HG02938 (cell line): ENCODE results near the gene UGT1A3.

Experiments
- ATAC-seq: cut with Tn5 transposase; IDR thresholded peaks from one replicate; pipeline ENCODE4 v1.9.1; 2021; ENCODE audit warnings: mild to moderate bottlenecking, moderate library complexity; ENCODE audit not compliant: unreplicated experiment

Gene UGT1A3

DNA sequence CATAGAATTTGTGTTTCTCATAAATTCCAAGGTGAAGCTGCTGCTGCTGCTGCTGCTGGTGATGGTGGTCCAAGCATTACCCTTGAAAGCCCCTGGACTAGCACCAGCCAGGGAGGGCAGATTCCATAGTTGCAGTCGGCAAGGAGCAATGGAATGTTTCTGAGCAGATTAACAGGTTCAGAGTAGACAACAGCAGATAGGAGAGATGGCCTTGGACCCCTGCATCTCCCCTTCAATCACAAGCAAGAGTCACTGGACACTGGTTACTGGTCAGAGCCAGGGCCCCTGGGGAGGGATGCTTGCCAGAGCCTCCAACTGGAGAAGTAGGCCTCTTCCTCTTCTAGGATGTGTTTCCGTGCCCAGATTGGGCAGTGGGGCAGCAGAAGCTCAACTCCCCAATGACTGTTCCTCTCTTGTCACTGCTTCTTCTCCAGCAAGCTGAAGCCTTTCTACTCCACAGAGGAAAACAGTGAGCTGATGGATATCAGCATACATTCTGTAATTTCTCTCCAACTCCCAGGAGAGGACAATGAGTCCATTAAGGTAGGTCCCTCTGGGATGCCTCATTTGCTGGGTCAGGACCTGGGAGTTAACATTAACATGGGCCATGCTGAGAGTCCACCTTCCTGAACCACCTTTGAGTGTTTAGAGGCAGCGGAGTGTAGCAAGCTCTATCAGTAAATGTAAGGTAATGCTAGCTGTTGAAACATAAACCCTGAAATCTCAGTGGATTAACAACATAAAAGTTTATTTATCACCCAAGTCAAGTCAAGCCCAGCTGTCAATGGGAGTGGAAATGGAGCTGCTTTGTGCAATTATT lies 84.6 kb downstream of the UGT1A3 start:
- ATAC-seq, result no peak

DNA sequence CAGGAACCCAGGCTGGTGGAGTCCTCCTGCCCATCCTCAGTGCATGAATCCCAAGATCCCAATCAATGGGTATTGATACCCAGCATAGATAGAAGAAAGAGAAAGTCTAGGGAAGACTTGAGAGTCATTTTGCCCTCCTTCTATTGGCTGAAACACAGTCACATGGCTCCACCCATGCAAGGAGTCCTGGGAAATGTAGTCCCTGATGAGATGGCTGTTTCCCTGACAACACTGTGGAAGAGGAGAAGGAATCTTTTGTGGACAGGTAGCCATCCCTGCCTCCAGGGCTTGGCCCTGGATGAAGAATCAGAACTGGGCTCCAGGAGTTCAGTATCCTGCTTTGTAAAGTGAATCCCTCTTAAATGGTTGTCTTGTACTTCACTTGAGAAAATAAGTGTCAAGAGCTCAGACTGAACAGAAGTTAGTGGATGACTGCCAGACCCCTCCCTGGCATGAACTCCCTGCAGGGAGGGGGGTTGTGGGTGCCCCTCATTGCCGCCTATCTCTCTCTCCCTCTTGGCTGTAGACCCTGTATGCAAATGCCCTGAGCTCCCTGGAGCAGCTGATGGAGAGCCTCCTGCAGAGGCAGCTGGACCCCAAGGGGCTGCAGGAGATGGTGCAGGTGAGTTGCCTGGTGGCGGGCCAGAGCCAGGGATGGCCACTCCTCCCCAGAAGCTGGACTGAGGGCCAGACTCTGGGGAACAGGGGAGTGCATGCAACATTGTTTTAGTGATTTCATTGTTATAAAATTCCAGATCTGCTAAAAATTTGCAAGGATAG lies 85.4 kb downstream of the UGT1A3 start:
- ATAC-seq, result no peak

DNA sequence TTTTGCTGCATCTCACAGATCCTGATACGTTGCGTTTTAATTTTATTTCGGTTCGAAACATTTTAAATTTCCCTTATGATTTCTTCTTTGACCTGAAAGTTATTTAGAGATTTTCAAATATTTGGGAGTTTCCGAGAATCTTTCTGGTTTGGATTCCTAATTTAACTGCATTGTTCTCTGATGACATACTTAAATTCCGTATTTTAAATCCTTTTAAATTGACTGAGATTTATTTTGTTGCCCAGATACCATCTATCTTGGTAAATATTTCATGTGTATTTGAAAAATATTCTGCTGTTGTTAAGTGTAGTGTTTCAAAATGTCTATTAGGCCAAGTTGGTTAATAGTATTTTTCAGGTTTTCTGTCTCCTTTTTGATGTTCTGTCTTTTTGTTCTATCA lies 87.0 kb downstream of the UGT1A3 start:
- ATAC-seq, result no peak

DNA sequence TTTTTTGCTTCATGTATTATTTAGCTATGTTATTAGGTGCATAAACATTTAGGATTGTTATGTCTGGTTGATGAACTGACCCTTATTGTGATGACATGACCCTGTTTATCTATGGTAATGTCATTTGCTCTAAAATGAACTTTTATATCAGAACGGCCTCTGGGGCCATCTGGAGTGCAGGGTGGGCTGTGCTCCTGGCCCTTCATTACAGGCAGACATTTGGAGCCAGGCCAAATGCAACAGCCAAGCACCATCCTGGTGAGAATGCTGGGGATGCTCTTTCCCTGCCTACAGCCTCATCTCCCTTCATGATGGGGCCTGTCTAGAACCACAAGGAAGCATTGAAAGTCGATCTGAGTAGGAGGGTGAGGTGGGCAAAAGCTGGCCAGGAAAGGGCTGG lies 87.5 kb downstream of the UGT1A3 start:
- ATAC-seq, result no peak

DNA sequence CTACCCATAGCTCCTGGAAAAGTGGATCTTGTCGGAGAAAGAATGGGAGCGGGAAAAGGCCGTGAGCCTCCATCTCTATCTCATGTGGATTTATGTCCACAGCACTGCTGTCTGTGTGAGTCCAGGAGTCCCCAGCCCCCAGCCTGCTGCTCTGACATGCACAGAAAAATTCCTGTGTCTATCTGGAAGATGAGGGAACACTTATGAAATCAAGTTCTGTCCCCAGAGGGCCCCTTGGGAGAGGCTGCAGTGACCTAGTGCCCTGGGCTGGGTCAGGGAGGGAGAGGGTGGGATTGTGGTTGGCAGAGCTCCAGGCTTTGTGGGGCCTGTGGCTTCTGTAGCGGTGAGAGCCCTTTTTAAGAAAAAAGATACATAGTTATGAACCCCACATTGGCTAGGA lies 87.9 kb downstream of the UGT1A3 start:
- no peak for ATAC-seq

DNA sequence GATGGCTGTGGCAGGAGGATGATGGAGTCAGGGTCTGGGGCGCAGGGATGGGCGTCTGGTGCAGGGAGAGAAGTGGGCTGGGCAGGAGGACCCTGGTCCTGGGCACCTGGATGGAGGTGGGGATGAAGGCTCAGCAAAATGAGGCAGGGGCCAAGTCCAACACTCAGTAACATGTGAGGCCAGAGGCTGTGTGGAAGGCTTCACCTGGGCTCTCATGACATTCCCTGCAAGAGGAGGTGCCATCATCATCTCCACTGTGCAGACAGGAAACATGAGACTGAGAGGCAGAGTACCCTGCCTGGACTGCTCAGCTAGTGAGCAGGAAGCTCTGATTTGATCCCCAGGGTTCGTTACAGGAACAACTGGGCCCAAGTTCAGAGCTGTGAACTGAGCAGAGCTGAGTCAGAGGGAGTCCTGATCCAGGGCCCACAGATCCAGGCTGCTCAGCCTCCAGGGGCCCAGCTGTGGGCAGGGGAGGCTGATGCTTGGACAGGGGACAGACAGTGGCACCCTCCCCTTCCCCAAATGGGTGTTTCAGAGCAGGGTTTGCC lies 88.6 kb downstream of the UGT1A3 start:
- no peak for ATAC-seq

DNA sequence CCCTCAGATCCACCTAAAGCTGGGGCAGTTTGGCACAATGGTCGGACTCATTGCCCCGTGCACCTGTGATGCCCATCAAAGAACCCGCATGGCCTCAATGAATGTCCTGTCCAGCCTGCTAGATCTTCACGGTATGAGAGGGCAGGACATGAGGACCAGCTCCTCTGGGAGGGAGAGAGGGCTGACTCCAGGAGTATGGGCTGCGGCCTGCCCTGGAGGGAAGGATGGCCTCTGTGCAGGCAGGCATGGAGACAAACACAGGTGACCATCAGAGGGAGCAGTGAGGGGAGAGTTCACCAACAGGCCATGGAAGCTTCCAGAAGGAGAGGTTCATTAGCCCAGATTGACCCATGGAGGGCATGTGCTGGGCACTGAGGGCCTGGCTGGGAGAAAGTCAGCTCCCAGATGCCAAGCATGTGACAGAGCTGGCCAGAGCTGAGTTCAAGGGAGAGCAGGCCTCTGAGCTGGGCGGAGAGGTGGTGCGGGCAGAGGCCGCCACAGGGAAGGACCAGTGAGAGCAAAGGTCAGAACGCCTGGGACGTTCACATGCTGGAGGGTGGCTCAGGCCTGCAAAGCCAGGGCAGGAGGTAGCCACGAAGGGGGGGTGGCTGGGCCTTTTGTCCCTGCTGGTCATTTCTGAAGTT lies 89.3 kb downstream of the UGT1A3 start:
- no peak for ATAC-seq

DNA sequence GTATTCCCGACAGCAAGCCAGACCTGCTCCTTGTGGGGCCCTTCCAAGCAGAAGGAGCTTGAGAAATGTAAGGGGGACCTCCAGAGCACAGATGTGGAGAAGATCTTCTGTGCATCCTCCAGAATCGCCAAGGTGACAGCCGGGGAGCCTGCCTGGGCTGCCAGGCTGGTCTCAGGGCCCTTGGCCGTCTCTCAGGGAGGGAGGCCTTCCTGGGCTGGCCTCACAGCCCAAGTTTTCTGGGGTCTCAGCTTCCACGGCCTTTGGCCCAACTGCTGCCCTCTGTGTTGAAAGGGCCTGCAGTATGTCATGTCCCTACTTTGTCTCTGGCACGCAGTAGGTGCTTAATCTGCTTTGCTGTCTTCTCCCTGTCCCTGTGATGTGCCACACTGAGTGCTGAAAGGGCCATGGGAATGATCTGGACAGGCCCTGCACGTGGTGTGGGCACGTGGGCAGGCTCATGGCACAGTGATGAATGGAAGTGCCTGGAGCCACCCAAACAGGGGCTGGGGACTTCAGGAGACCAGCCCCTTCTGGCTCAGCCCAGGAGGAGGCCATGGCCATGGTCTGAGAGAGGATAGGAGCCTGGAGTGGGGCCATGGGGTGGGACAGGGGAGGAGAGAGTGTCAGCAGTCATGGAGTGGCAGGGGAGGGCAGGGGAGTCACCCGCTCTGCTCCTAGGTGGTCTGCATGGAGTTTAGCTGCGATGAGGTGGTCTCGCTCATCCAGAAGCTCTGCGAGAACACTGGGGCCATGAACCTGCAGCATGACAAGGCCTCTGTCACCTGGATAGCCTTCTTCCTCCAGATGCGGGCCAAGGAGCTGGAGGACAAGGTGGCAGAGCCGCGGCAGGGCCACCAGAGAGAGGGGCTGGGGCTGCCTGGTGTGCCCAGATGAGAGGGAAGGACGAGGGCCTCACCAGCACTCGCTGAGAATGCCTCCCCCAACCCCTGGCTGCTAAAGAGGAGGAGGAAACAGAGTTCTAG lies 90.1 kb downstream of the UGT1A3 start:
- no peak for ATAC-seq

DNA sequence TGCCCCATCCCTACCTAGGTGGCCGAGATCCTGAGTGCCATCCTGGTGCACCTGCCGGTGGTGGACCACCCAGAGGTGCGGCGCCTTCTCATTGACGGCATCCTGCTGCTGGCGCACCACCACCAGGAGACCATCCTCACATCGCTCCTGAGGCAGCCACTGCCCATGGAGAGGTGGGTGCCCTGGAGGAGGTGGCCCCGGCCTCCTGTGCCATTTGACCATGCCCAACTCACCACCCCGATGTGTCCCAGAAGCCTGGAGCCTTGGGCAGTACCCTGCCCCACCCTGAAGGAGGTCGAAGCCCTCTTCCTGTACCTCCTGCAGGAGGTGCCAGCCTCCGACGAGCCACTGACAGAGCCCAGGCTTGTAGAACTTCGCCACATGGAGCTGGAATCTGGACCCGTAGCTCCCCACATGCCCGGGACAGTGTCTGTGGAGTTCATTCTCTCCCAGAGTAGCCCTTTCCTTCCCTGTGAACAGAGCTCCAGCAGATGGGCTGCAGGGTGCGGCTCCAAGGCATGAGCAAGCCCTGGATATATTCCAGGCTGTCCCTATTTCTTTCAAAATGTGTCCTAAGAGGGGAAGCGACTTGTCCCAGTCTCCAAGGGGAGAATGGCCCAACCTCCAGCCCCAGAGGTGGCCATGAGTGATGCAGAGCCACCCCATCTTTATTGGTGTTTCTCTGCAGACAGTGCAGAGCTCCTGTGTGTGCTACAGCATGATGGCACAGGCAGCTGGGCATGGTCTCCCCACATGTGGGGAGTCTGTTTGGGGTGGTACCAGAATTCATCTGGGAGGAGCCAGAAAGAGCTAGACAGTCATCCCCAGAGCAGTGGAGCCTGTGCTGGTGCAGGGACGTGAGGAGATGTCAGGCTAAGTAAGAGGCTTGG lies 91.3 kb downstream of the UGT1A3 start:
- ATAC-seq, result no peak

DNA sequence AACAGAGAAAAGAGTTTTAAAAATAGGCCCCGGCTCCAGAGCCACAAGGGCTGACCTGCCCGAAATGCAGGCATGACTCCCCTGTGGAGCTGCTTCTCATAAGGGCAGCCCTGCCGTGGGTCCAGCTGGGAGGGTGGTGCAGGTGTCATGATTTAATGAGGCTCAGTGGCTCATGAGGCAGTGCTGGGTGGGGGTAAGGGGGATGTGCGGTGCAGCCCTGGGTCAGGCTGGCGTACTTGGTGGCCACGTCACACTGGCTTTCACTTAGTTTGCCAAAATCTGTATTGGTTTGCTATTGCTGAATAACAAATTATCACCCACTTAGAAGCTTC lies 91.9 kb downstream of the UGT1A3 start:
- ATAC-seq, result no peak

DNA sequence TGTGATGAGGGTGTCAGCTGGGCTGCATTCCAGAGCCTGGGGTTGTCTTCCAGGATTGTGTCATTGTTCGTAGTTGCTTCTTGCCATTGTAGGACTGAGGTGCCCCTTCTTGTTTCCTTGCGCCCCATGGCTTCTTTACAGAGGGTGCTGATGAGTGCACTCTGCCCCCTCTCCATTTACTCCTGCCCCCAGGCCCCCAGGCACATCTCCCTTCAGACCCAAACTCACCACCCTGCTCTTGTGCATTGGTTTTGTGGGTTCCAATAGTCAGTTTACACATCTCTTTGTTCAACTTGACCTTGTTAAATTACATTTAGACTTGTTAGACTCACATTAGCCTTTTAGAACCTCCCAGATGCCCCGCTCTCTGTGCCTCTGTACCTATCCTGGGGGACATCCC lies 92.4 kb downstream of the UGT1A3 start:
- ATAC-seq, result no peak

DNA sequence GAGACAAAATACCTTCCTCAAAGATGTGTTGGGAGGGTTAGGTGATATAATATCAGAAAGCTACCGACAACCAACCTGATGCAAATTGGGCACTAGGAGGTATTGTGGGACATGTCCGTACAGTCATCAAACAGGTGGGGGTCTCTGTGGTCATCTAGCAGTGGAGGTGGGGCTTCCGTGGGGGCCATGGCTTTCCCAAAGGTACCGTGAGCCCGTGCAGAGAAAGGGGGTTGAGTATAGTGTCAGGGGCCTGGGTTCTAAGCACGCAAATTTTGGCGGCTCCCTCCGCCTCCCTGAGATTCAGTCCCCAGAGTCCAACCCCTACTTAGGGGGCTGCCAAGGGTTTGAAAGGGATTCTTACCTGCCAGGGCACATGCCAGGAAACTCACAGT lies 92.9 kb downstream of the UGT1A3 start:
- ATAC-seq, result no peak

DNA sequence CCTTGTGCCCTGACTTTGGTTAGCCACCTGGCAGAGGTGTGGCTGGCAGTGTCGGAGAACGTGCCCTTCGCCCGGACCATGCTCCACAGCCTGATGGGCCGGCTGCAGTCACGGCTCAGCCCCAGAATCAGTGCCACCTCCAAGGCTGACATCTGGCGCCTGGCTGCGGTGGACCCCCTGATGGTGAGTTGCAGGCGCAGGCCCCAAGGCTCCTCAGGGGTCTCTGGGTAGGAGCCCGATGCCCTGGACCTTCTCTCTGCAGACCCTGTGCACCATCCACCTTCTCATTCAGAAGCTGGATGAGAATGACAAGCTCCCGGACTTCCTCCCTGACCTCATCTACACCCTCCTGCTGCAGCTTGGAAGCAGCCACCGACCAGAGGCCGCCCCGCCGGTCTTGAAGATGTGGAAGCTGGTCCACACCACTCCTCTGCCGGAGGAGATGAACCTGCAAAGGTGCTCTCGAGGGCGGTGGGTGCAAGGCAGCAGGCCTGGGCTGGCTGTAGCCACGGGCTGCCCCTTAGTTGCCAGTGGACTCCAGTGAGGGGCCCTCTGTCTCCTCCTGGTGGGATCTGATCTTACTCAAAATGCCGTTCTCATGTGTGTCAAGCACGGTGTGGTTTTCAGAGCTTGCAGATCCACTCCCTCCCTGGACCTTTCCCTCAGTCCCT lies 93.4 kb downstream of the UGT1A3 start:
- no peak for ATAC-seq
